ENCODE results near the gene FBXO41. TPM values are rescaled to one million over a fixed set of nuclear protein-coding genes. Genes with fewer than 3 reads are reported as not detected.
A peak's percentile ranks its signal among the peaks of the same experiment; 100 is the strongest.

The FBXO41 gene
- total RNA-seq, 1 experiment from 2014 or later = 12.1 TPM

GRCh38 chr2:73232403-73233153 lies 51.7 kb downstream of the FBXO41 start:
- Histone ChIP-seq H3K36me3 (ENCODE audit: control insufficient read depth, insufficient read depth, low read length) (no peaks in the 10 kb centered on the region), H3K9me3 (no peaks in the 10 kb centered on the region), H3K4me3 (ENCODE audit: low read depth, low read length) (peak overlapping the region; percentile 65), H3K27me3 (replicated peaks; ENCODE audit: control insufficient read depth, insufficient read depth, low read length) (no peaks in the 10 kb centered on the region), H3K4me1 (peaks cover 7% of the 10 kb centered on the region; the same call in 1 of the 2 replicates)
- H3K27ac Mint-ChIP-seq (ENCODE audit: unreplicated experiment) = peak overlapping the region; percentile 98
- H3K4me1 Mint-ChIP-seq (ENCODE audit: low read depth, unreplicated experiment) = peaks cover 20% of the 10 kb centered on the region
- peak; percentile 64 to 66 for DNase-seq
- H3K9me3 Mint-ChIP-seq (ENCODE audit: unreplicated experiment) = no peaks in the 10 kb centered on the region
- intact Hi-C loops (cut with micrococcal nuclease; ENCODE audit: unreplicated experiment) = no loop called here
- POLR2A ChIA-PET = interaction anchor here (0.6 to 2.4 kb wide), 7 partner anchors 17 to 888 kb away, joined by 4 to 15 read pairs (median 5); partner anchors contain the start of gene ALMS1
- peak overlapping the region; percentile 91 for H3K4me3 Mint-ChIP-seq (ENCODE audit: unreplicated experiment)
- CTCF ChIA-PET = interaction anchor here (0.5 to 3.2 kb wide), 12 partner anchors 18 to 340 kb away, joined by 3 to 22 read pairs (median 4); no protein-coding TSS in a partner anchor
- peaks cover 51% of the 10 kb centered on the region for H3K36me3 Mint-ChIP-seq (ENCODE audit: insufficient read depth, unreplicated experiment)
- TSS peak; percentile 52 for BruUV-seq (replicated peaks)
- H3K27me3 Mint-ChIP-seq (ENCODE audit: insufficient read depth, unreplicated experiment) = no peaks in the 10 kb centered on the region
- peak in 1 of 2 experiments; percentile 13 for TF ChIP-seq CTCF (IDR thresholded peaks at IDR 0.05; ENCODE audit: insufficient read depth in 1 of 2, low read depth in 1 of 2, low read length in 1 of 2, severe bottlenecking in 1 of 2, unreplicated experiment in 1 of 2)

GRCh38 chr2:73228631-73229030 lies 55.6 kb downstream of the FBXO41 start:
- CTCF ChIA-PET = interaction anchor here (0.8 kb wide), 1 partner anchor 37 kb away, joined by 4 read pairs; no protein-coding TSS in a partner anchor
- no peaks in the 10 kb centered on the region for H3K36me3 ChIP-seq (ENCODE audit: control insufficient read depth, insufficient read depth, low read length)

GRCh38 chr2:73227086-73227485 lies 57.2 kb downstream of the FBXO41 start:
- Mint-ChIP-seq H3K4me1 (ENCODE audit: low read depth, unreplicated experiment) (no peaks in the 10 kb centered on the region), H3K9me3 (ENCODE audit: unreplicated experiment) (no peaks in the 10 kb centered on the region), H3K27me3 (ENCODE audit: insufficient read depth, unreplicated experiment) (no peaks in the 10 kb centered on the region), H3K36me3 (ENCODE audit: insufficient read depth, unreplicated experiment) (peaks cover 28% of the 10 kb centered on the region), H3K4me3 (ENCODE audit: unreplicated experiment) (no peak overlapping the region), H3K27ac (ENCODE audit: unreplicated experiment) (no peak overlapping the region)
- no peaks in the 10 kb centered on the region for H3K27me3 ChIP-seq (replicated peaks; ENCODE audit: control insufficient read depth, insufficient read depth, low read length)
- H3K9me3 ChIP-seq = no peaks in the 10 kb centered on the region
- BruUV-seq (replicated peaks) = no TSS peak
- intact Hi-C loops (cut with micrococcal nuclease; ENCODE audit: unreplicated experiment) = no loop called here
- H3K36me3 ChIP-seq (ENCODE audit: control insufficient read depth, insufficient read depth, low read length) = no peaks in the 10 kb centered on the region; the same call in 1 of the 2 replicates
- H3K4me1 ChIP-seq = no peaks in the 10 kb centered on the region
- DNase-seq = no peak
- no peak overlapping the region for H3K4me3 ChIP-seq (ENCODE audit: low read depth, low read length)
- POLR2A ChIA-PET = no interaction called here
- CTCF ChIA-PET = no interaction called here
- no peak for TF ChIP-seq CTCF (IDR thresholded peaks at IDR 0.05; ENCODE audit: insufficient read depth in 1 of 2, low read depth in 1 of 2, low read length in 1 of 2, severe bottlenecking in 1 of 2, unreplicated experiment in 1 of 2)

More at GRCh38 chr2:73228631-73229030, 55.6 kb downstream of the FBXO41 start:
- H3K4me3 ChIP-seq (ENCODE audit: low read depth, low read length) = no peak overlapping the region
- H3K27me3 Mint-ChIP-seq (ENCODE audit: insufficient read depth, unreplicated experiment) = no peaks in the 10 kb centered on the region
- H3K4me1 ChIP-seq = no peaks in the 10 kb centered on the region
- no peaks in the 10 kb centered on the region for H3K27me3 ChIP-seq (replicated peaks; ENCODE audit: control insufficient read depth, insufficient read depth, low read length)
- no peaks in the 10 kb centered on the region for H3K9me3 ChIP-seq
- intact Hi-C loops (cut with micrococcal nuclease; ENCODE audit: unreplicated experiment) = no loop called here
- POLR2A ChIA-PET = interaction anchor here (0.7 kb wide), 1 partner anchor 37 kb away, joined by 3 read pairs; no protein-coding TSS in a partner anchor
- H3K27ac Mint-ChIP-seq (ENCODE audit: unreplicated experiment) = no peak overlapping the region
- no peaks in the 10 kb centered on the region for H3K4me1 Mint-ChIP-seq (ENCODE audit: low read depth, unreplicated experiment)
- no peak overlapping the region for H3K4me3 Mint-ChIP-seq (ENCODE audit: unreplicated experiment)
- no TSS peak for BruUV-seq (replicated peaks)
- H3K36me3 Mint-ChIP-seq (ENCODE audit: insufficient read depth, unreplicated experiment) = peaks cover 28% of the 10 kb centered on the region
- no peaks in the 10 kb centered on the region for H3K9me3 Mint-ChIP-seq (ENCODE audit: unreplicated experiment)
- TF ChIP-seq CTCF (IDR thresholded peaks at IDR 0.05; ENCODE audit: insufficient read depth in 1 of 2, low read depth in 1 of 2, low read length in 1 of 2, severe bottlenecking in 1 of 2, unreplicated experiment in 1 of 2) = no peak
- no peak for DNase-seq
